Kidney epithelial cell (primary cell): ENCODE measurements around the gene GPR26. TPM values are rescaled to one million over a fixed set of nuclear protein-coding genes. Genes with fewer than 3 reads are reported as not detected.

Experiments used
- DNase-seq: peaks from one replicate; pipeline ENCODE4 v3.0.0-alpha.2; 2010; ENCODE audit warnings: low read depth
- H3K27me3 ChIP-seq: 2 replicates; pipeline ENCODE4 v1.6.0; 2011; ENCODE audit warnings: low read length; ENCODE audit not compliant: control insufficient read depth, insufficient read depth
- H3K36me3 ChIP-seq: 2 replicates; pipeline ENCODE4 v1.5.1; 2011; ENCODE audit warnings: low read length; ENCODE audit not compliant: control insufficient read depth, insufficient read depth
- H3K4me3 ChIP-seq: 2 replicates; pipeline ENCODE4 v1.5.1; 2011; ENCODE audit warnings: low read depth, mild to moderate bottlenecking, control low read depth, low read length
- CTCF ChIP-seq: IDR thresholded peaks from 2 replicates; pipeline ENCODE4 v1.5.1; 2011; ENCODE audit warnings: mild to moderate bottlenecking, moderate library complexity, low read length, control low read depth, inconsistent platforms; ENCODE audit not compliant: insufficient read depth, poor library complexity, severe bottlenecking
- total RNA-seq: library from RNA; depleted of rRNA; stranded (reverse); fragments of >200 nt; gene quantifications from 2 replicates; pipeline ENCODE4 v1.2.3, GENCODE V29; 2015

GPR26 gene
- total RNA-seq: 0.55 and 0.71 TPM in 2 replicates

GRCh38 chr10:123666318-123667236, at the start of gene GPR26:
TSS of gene GPR26 (plus strand) at chr10:123666355. CDS start at chr10:123666408, 53 bp downstream.
- no peak for DNase-seq
- Histone ChIP-seq H3K36me3 (no peaks in the 10 kb centered on the region), H3K27me3 (peaks cover 22% of the 10 kb centered on the region), H3K4me3 (no peak within 1 kb of the TSS)
- TF ChIP-seq CTCF: no peak

GRCh38 chr10:123618224-123618623, 47.9 kb upstream of the GPR26 start:
- TF ChIP-seq CTCF: no peak
- DNase-seq: no peak
- no peak overlapping the region for H3K4me3 ChIP-seq

GRCh38 chr10:123619067-123619855, 46.9 kb upstream of the GPR26 start:
- TF ChIP-seq CTCF: no peak
- DNase-seq: no peak
- H3K27me3 ChIP-seq: no peaks in the 10 kb centered on the region
- no peaks in the 10 kb centered on the region for H3K36me3 ChIP-seq
- no peak overlapping the region for H3K4me3 ChIP-seq

More at GRCh38 chr10:123618224-123618623, 47.9 kb upstream of the GPR26 start:
- H3K27me3 ChIP-seq: no peaks in the 10 kb centered on the region
- no peaks in the 10 kb centered on the region for H3K36me3 ChIP-seq

- no peaks in the 10 kb centered on the region for H3K27me3 ChIP-seq
- no peak for DNase-seq
- no peak overlapping the region for H3K4me3 ChIP-seq
- H3K36me3 ChIP-seq: no peaks in the 10 kb centered on the region
- no peak for TF ChIP-seq CTCF
Measured at GRCh38 chr10:123620621-123621020, 45.5 kb upstream of the GPR26 start.

- Histone ChIP-seq H3K27me3 (no peaks in the 10 kb centered on the region), H3K4me3 (no peak overlapping the region), H3K36me3 (no peaks in the 10 kb centered on the region)
- no peak for TF ChIP-seq CTCF
- DNase-seq: no peak
Measured at GRCh38 chr10:123621492-123621891, 44.7 kb upstream of the GPR26 start.
